Spleen (tissue), 13 donors: Measurements from ENCODE around the gene RUNDC3A. TPM values are rescaled to one million over a fixed set of nuclear protein-coding genes. Genes with fewer than 3 reads are reported as not detected.

Source experiments
- DNase-seq: peaks from one replicate; pipeline ENCODE4 v3.0.0-alpha.2; 2020
- H3K27ac ChIP-seq, 8 donors: fragments of 200-600 bp; sonication (generic) in 7 of 8; 1 replicate in 4 of 8; 2 replicates in 4 of 8; pipeline versions ENCODE4 v1.5.0 to v1.8.0; 2016 to 2021; ENCODE audit warnings: inconsistent platforms in 4 of 8, mild to moderate bottlenecking in 4 of 8, moderate library complexity in 1 of 8
- H3K27me3 ChIP-seq, 7 donors: fragments of 200-600 bp; sonication (generic) in 6 of 7; replicated peaks in 1 of 7; 1 replicate in 4 of 7; 2 replicates in 3 of 7; pipeline versions ENCODE4 v1.5.0 to v1.8.0; 2016 to 2021; ENCODE audit warnings: inconsistent platforms in 3 of 7, mild to moderate bottlenecking in 1 of 7
- H3K36me3 ChIP-seq, 6 donors: fragments of 200-600 bp; sonication (generic) in 5 of 6; 1 replicate in 4 of 6; 2 replicates in 2 of 6; pipeline versions ENCODE4 v1.5.0 to v1.8.0; 2016 to 2021; ENCODE audit warnings: inconsistent platforms in 2 of 6
- H3K4me1 ChIP-seq, 6 donors: fragments of 200-600 bp; sonication (generic) in 5 of 6; 1 replicate in 3 of 6; 2 replicates in 3 of 6; pipeline versions ENCODE4 v1.5.0 to v1.8.0; 2016 to 2021; ENCODE audit warnings: inconsistent platforms in 3 of 6
- H3K4me3 ChIP-seq, 8 donors: fragments of 200-600 bp; sonication (generic) in 7 of 8; 1 replicate in 4 of 8; 2 replicates in 4 of 8; pipeline versions ENCODE4 v1.5.0 to v1.8.0; 2016 to 2021; ENCODE audit warnings: inconsistent platforms in 4 of 8, mild to moderate bottlenecking in 4 of 8, moderate library complexity in 2 of 8
- H3K9me3 ChIP-seq, 8 donors: fragments of 200-600 bp; sonication (generic) in 7 of 8; 1 replicate in 4 of 8; 2 replicates in 4 of 8; pipeline versions ENCODE4 v1.5.0 to v1.8.0; 2016 to 2021; ENCODE audit warnings: inconsistent platforms in 4 of 8
- CTCF ChIP-seq, 11 experiments: fragments of 200-600 bp in 7 of 11; fragments of 450-650 bp in 4 of 11; sonication (generic) in 4 of 11; IDR thresholded peaks in 8 of 11; conservative IDR thresholded peaks in 3 of 11; 1 replicate in 7 of 11; 2 replicates in 4 of 11; pipeline versions ENCODE4 v1.4.0 to v1.8.0; 2016 to 2021; ENCODE audit warnings: antibody characterized with exemption in 11 of 11, inconsistent platforms in 4 of 11, mild to moderate bottlenecking in 1 of 11
- POLR2A ChIP-seq, 3 donors: fragments of 450-650 bp; IDR thresholded peaks; one replicate each; pipeline ENCODE4 v1.5.1; 2017; ENCODE audit warnings: antibody characterized with exemption in 3 of 3, mild to moderate bottlenecking in 1 of 3
- POLR2AphosphoS5 ChIP-seq, 3 donors: sonication (generic); formaldehyde crosslinking; IDR thresholded peaks; one replicate each; pipeline ENCODE4 v1.5.1; 2017; ENCODE audit warnings: antibody characterized with exemption in 3 of 3
- WGBS, 5 donors: extraction: QIAGEN DNeasy Blood & Tissue Kit in 3 of 5; methylation state at CpG; one replicate each; pipeline versions ENCODE4 v1.1.5 to v1.1.7; 2013 to 2018; 5-methylcytosine and 5-hydroxymethylcytosine counted together
- intact Hi-C: fragments of 100-400 bp; cut with DNase I; formaldehyde crosslinking; loops from one replicate; pipeline ENCODE4 v1.15.0; 2023; ENCODE audit warnings: low total_unique reads
- long read RNA-seq, 2 donors: transcript quantifications; one replicate each; lab custom pipeline, GENCODE V29; 2026
- polyA plus RNA-seq, 3 donors: library from polyadenylated mRNA; stranded (reverse); fragments of 200-250 nt; gene quantifications; one replicate each; pipeline ENCODE4 v1.2.1, GENCODE V29; 2013
- total RNA-seq, 7 donors: library from RNA; depleted of rRNA in 3 of 7; stranded (reverse); fragments of >200 nt in 3 of 7; fragmentation: NEBNext Ultra II Directional in 4 of 7; extraction: Animal tissue kit (Norgen Biotek cat#: 25700) in 4 of 7; gene quantifications; one replicate each; pipeline versions ENCODE4 v1.1.0 to v1.2.1, GENCODE V29; 2016 to 2021
- donor health status: healthy with polysubstance abuse.
- donor health status: DM: no; HTN: no; CAD: no; lungs with moderate emphysema.
- donor health status: DM: no; HTN: no; CAD: no.
- donor health status: Bipolar disorder and iron deficiency.
- donor health status: healthy.
- donor health status: DM: no; HTN: no; CAD: no.
- donor health status: DM: yes; HTN: yes; CAD: no.

The RUNDC3A gene
- total RNA-seq (10 to 100 TPM in 1 of 7 donors, 1 to 10 TPM in 5, under 1 TPM in 1; 0.95 to 12.5 (median 2.0) TPM), polyA plus RNA-seq (10 to 100 TPM in 1 of 3 donors, 1 to 10 TPM in 1, under 1 TPM in 1; 0.48 to 14.6 (median 1.2) TPM)
- long read RNA-seq, donor 1, transcript RUNDC3A-204 (2 exons, 746 nt) = major isoform, 5 of 7 reads
- long read RNA-seq, donor 1, partial matches to known transcripts = 0 of 7 reads
- long read RNA-seq, donor 1, other reads (novel, unspliced or antisense) = 0 of 7 reads
- long read RNA-seq, donor 2, partial matches to known transcripts = 0 of 4 reads
- long read RNA-seq, donor 2, other reads (novel, unspliced or antisense) = 0 of 4 reads

- Histone ChIP-seq H3K27ac (peak within 1 kb of the TSS in 3 of 8 donors; percentile 21 to 31 (median 26)), H3K4me1 (peaks cover 16 to 25% (median 21%) of the 10 kb centered on the region in 6 donors), H3K9me3 (no peaks in the 10 kb centered on the region), H3K36me3 (no peaks in the 10 kb centered on the region), H3K27me3 (peaks cover 0 to 87% (median 15%) of the 10 kb centered on the region in 7 donors), H3K4me3 (peak within 1 kb of the TSS; percentile 14 to 65 (median 38))
- WGBS, 5 donors = 0 to 2% (median 1%) methylated on average over 13 to 39 of the region's 39 CpGs
- TF ChIP-seq POLR2AphosphoS5 (IDR thresholded peaks at IDR 0.05) (peak in 2 of 3 donors; percentile 45 to 56), POLR2A (IDR thresholded peaks at IDR 0.05) (no peak), CTCF (IDR thresholded peaks at IDR 0.05 in 8 of 11, conservative IDR thresholded peaks at IDR 0.05 in 3 of 11) (peak in 1 of 11 experiments; percentile 15)
- intact Hi-C loops = no loop called here
- DNase-seq = peak; percentile 90
Observed at GRCh38 chr17:44308320-44308818, at the start of gene RUNDC3A. RUNDC3A (plus strand) TSS chr17:44308601; CDS start chr17:44308833, 232 bp downstream.

- intact Hi-C loops = no loop called here
- DNase-seq = no peak
- H3K4me1 ChIP-seq = no peaks in the 10 kb centered on the region
- no peak overlapping the region for H3K4me3 ChIP-seq
- H3K36me3 ChIP-seq = no peaks in the 10 kb centered on the region
- 44 to 73% (median 61%) methylated on average over 12 to 17 of the region's 17 CpGs for WGBS, 5 donors
- no peak overlapping the region for H3K27ac ChIP-seq
- H3K9me3 ChIP-seq = no peaks in the 10 kb centered on the region
- TF ChIP-seq POLR2A (IDR thresholded peaks at IDR 0.05) (no peak), CTCF (IDR thresholded peaks at IDR 0.05 in 8 of 11, conservative IDR thresholded peaks at IDR 0.05 in 3 of 11) (no peak), POLR2AphosphoS5 (IDR thresholded peaks at IDR 0.05) (no peak)
- H3K27me3 ChIP-seq = peaks cover 0 to 6% (median 0%) of the 10 kb centered on the region in 7 donors
Observed at GRCh38 chr17:44258811-44259351, 49.5 kb upstream of the RUNDC3A start.

- WGBS, 5 donors = 88 to 95% (median 91%) methylated on average over 4 to 6 of the region's 6 CpGs
- Histone ChIP-seq H3K4me1 (no peaks in the 10 kb centered on the region), H3K27ac (no peak overlapping the region), H3K27me3 (no peaks in the 10 kb centered on the region), H3K4me3 (no peak overlapping the region), H3K36me3 (no peaks in the 10 kb centered on the region), H3K9me3 (no peaks in the 10 kb centered on the region)
- TF ChIP-seq CTCF (IDR thresholded peaks at IDR 0.05 in 8 of 11, conservative IDR thresholded peaks at IDR 0.05 in 3 of 11) = no peak
- TF ChIP-seq POLR2AphosphoS5 (IDR thresholded peaks at IDR 0.05) = no peak
- TF ChIP-seq POLR2A (IDR thresholded peaks at IDR 0.05) = no peak
- intact Hi-C loops = no loop called here
- DNase-seq = no peak
Observed at GRCh38 chr17:44260296-44260695, 48.1 kb upstream of the RUNDC3A start.

GRCh38 chr17:44262654-44263225, 45.7 kb upstream of the RUNDC3A start:
- DNase-seq = no peak
- no peaks in the 10 kb centered on the region for H3K27me3 ChIP-seq
- H3K4me1 ChIP-seq = no peaks in the 10 kb centered on the region
- TF ChIP-seq POLR2AphosphoS5 (IDR thresholded peaks at IDR 0.05) (no peak), CTCF (IDR thresholded peaks at IDR 0.05 in 8 of 11, conservative IDR thresholded peaks at IDR 0.05 in 3 of 11) (no peak), POLR2A (IDR thresholded peaks at IDR 0.05) (no peak)
- 72 to 78% (median 75%) methylated on average over 10 to 11 of the region's 11 CpGs for WGBS, 5 donors
- no peaks in the 10 kb centered on the region for H3K9me3 ChIP-seq
- no peaks in the 10 kb centered on the region for H3K36me3 ChIP-seq
- intact Hi-C loops = no loop called here
- no peak overlapping the region for H3K4me3 ChIP-seq
- no peak overlapping the region for H3K27ac ChIP-seq
